Activated T-cell treated with anti-CD3 and anti-CD28 coated beads, Interleukin-2, amount 50 U/mL, for 4 hours (primary cell): Measurements from ENCODE around the gene TYW3. TPM values are rescaled to one million over a fixed set of nuclear protein-coding genes. Genes with fewer than 3 reads are reported as not detected.

Source experiments
- ATAC-seq, 2 donors: fragments of 200-7000 bp; cut with Tn5 transposase; one replicate each; pipeline ENCODE4 v1.10.0; 2021
- DNase-seq: peaks from one replicate; pipeline ENCODE4 v3.0.0-alpha.2; 2020
- H3K27me3 Mint-ChIP-seq: one replicate; pipeline ENCODE4 v1.8.0; 2021; ENCODE audit warnings: low read depth, mixed read lengths
- H3K36me3 Mint-ChIP-seq: one replicate; pipeline ENCODE4 v1.8.0; 2022; ENCODE audit warnings: mixed read lengths; ENCODE audit not compliant: insufficient read depth
- H3K4me1 Mint-ChIP-seq: one replicate; pipeline ENCODE4 v1.8.0; 2021; ENCODE audit warnings: low read depth, mixed read lengths
- H3K4me3 Mint-ChIP-seq: one replicate; pipeline ENCODE4 v1.8.0; 2021; ENCODE audit warnings: mild to moderate bottlenecking, moderate library complexity, mixed read lengths
- H3K9me3 Mint-ChIP-seq: one replicate; pipeline ENCODE4 v1.8.0; 2021; ENCODE audit warnings: mixed read lengths
- total RNA-seq, 3 donors: library from RNA; stranded (reverse); gene quantifications; one replicate each; pipeline ENCODE4 v1.2.1, GENCODE V29; 2021

TYW3 gene
- total RNA-seq, result 10 to 100 TPM; 36.9 to 57.3 (median 46.9) TPM

GRCh38 chr1:74732960-74733603 is at the start of gene TYW3, which contains the start of gene CRYZ:
TYW3 (plus strand) TSS chr1:74733152; CDS start chr1:74733245, 93 bp downstream.
CRYZ (minus strand) TSS chr1:74733050; CDS start chr1:74724821, 8,229 bp downstream.
- Mint-ChIP-seq H3K4me1 (peaks cover 44% of the 10 kb centered on the region), H3K27me3 (no peaks in the 10 kb centered on the region), H3K36me3 (peaks cover 25% of the 10 kb centered on the region), H3K4me3 (peak within 1 kb of the TSS; percentile 95), H3K9me3 (no peaks in the 10 kb centered on the region)
- DNase-seq (peak; percentile 72), ATAC-seq (peak; percentile 86 to 93)

DNA sequence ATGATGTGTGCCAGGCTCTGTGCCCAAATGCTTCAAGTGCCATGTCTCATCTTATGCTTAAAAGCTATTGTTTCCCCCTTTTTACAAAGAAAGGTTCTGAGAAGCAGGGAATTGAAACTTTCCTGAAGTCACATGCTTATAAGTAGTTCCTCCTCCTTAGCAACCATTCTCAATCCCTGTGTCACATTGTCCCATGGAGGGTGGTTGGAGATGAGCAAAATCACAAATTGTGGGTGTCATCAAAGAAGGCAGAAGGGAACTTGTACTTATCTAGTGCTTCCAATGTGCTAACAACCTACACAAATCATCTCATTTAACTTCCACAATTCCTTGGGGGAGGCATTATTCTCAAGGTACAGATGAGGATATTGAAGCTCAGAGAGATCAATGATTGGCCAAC is 49.3 kb upstream of the TYW3 start:
- Mint-ChIP-seq H3K27me3 (peaks cover 5% of the 10 kb centered on the region), H3K9me3 (no peaks in the 10 kb centered on the region), H3K36me3 (no peaks in the 10 kb centered on the region), H3K4me3 (no peak overlapping the region), H3K4me1 (no peaks in the 10 kb centered on the region)
- no peak for ATAC-seq
- DNase-seq, result no peak

GRCh38 chr1:74684301-74684700 is 48.7 kb upstream of the TYW3 start:
- H3K4me3 Mint-ChIP-seq, result no peak overlapping the region
- no peak for ATAC-seq
- no peaks in the 10 kb centered on the region for H3K4me1 Mint-ChIP-seq
- DNase-seq, result no peak
- peaks cover 5% of the 10 kb centered on the region for H3K27me3 Mint-ChIP-seq
- H3K9me3 Mint-ChIP-seq, result no peaks in the 10 kb centered on the region
- H3K36me3 Mint-ChIP-seq, result no peaks in the 10 kb centered on the region

GRCh38 chr1:74686928-74687327 is 46.0 kb upstream of the TYW3 start:
- no peaks in the 10 kb centered on the region for H3K36me3 Mint-ChIP-seq
- H3K4me1 Mint-ChIP-seq, result no peaks in the 10 kb centered on the region
- no peak overlapping the region for H3K4me3 Mint-ChIP-seq
- peaks cover 3% of the 10 kb centered on the region for H3K27me3 Mint-ChIP-seq
- no peak for DNase-seq
- H3K9me3 Mint-ChIP-seq, result no peaks in the 10 kb centered on the region
- ATAC-seq, result no peak

- Mint-ChIP-seq H3K4me3 (no peak overlapping the region), H3K27me3 (peaks cover 3% of the 10 kb centered on the region), H3K4me1 (no peaks in the 10 kb centered on the region), H3K36me3 (no peaks in the 10 kb centered on the region), H3K9me3 (no peaks in the 10 kb centered on the region)
- ATAC-seq (no peak), DNase-seq (peak; percentile 17)
These were observed 43.2 kb upstream of the TYW3 start for GRCh38 chr1:74689621-74690363.

- ATAC-seq (no peak), DNase-seq (no peak)
- H3K4me3 Mint-ChIP-seq, result no peak overlapping the region
- no peaks in the 10 kb centered on the region for H3K9me3 Mint-ChIP-seq
- no peaks in the 10 kb centered on the region for H3K27me3 Mint-ChIP-seq
- no peaks in the 10 kb centered on the region for H3K36me3 Mint-ChIP-seq
- H3K4me1 Mint-ChIP-seq, result no peaks in the 10 kb centered on the region
These were observed 42.6 kb upstream of the TYW3 start for GRCh38 chr1:74690364-74690696.

GRCh38 chr1:74690909-74691308 is 42.0 kb upstream of the TYW3 start:
- Mint-ChIP-seq H3K27me3 (no peaks in the 10 kb centered on the region), H3K4me3 (no peak overlapping the region), H3K36me3 (no peaks in the 10 kb centered on the region), H3K4me1 (no peaks in the 10 kb centered on the region), H3K9me3 (no peaks in the 10 kb centered on the region)
- no peak for ATAC-seq
- DNase-seq, result no peak

DNA sequence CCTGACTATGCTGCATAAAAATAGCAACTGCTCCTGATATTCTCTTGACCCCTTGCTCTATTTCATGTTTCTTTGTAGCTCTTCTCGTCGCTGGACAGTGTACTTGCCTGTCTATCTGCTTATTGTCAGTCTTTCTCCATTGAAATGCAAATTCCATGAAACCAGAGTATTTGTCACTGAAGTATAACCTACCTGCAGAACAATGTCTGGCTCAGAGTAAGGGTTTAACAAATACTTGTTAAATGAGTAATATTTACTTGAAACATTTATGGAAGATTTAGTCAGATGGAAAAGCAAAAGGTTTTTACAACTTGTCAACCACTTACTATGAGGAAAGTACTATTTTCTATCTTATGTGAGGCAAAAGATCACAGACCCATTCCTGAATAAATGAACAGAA is 39.5 kb upstream of the TYW3 start:
- Mint-ChIP-seq H3K36me3 (no peaks in the 10 kb centered on the region), H3K9me3 (no peaks in the 10 kb centered on the region), H3K4me3 (no peak overlapping the region), H3K27me3 (no peaks in the 10 kb centered on the region), H3K4me1 (no peaks in the 10 kb centered on the region)
- no peak for ATAC-seq
- no peak for DNase-seq

DNA sequence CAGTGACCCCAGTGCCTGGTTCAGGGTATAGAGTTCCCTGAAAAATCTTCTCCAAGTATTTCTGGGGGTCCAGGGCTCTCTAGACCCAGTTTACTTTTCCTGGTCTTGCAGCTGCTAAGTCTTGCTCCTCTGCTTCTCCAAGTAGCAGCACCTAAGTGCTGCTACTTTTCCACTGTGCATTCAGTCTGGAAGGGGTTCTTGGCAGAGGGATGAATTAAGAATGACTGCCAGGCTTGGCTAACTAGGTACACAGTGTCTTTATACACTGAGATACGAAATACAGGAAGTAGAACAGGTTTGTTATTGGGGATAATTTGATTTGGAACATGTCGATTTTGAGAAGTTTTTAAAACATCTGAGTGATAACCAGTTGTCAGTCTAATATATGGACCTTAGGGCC is 35.1 kb upstream of the TYW3 start:
- no peaks in the 10 kb centered on the region for H3K4me1 Mint-ChIP-seq
- no peaks in the 10 kb centered on the region for H3K9me3 Mint-ChIP-seq
- ATAC-seq (no peak), DNase-seq (no peak)
- no peaks in the 10 kb centered on the region for H3K27me3 Mint-ChIP-seq
- H3K36me3 Mint-ChIP-seq, result peaks cover 6% of the 10 kb centered on the region
- H3K4me3 Mint-ChIP-seq, result no peak overlapping the region

- no peaks in the 10 kb centered on the region for H3K27me3 Mint-ChIP-seq
- no peaks in the 10 kb centered on the region for H3K9me3 Mint-ChIP-seq
These were observed 33.6 kb upstream of the TYW3 start for GRCh38 chr1:74699331-74699730.

DNA sequence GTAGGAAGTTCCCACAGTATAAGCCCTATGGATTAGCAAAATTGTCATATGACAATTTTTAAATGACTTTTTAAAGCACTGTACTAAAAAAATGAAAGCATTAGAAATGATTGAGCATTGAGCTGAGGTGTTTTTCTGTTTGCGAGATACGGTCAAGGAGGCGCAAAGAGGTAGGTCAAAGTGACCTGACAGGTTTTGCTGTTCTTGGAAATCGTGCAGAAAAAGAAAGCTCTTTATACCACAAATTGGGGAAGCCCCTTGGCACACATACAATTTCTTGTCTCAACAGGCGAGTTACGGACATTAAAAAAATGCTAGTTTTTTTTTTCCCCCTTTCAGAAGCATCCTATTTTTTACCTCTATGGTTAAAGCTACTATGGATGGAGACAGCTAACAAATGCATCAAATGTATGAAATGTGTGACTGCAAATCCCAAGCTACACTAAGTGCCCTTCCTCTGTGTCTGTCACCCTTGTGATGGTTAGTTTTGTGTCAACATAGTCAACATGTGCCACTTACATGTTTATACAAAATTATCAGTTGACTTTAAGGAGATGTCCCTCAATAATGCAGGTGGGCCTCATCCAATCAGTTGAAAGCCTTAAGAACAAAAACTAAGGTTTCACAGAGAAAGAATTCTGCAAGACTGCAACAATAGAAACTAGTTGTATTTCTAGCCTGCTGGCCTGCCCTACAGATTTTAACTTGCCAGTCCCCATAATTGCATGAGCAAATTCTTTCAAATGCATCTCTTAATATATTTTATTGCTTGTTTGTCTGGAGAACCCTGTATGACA is 29.4 kb upstream of the TYW3 start:
- H3K27me3 Mint-ChIP-seq, result no peaks in the 10 kb centered on the region
- no peak for DNase-seq
- no peaks in the 10 kb centered on the region for H3K4me1 Mint-ChIP-seq
- no peaks in the 10 kb centered on the region for H3K9me3 Mint-ChIP-seq
- no peak for ATAC-seq
- H3K36me3 Mint-ChIP-seq, result peaks cover 32% of the 10 kb centered on the region
- H3K4me3 Mint-ChIP-seq, result no peak overlapping the region

More at GRCh38 chr1:74699331-74699730, 33.6 kb upstream of the TYW3 start:
- peaks cover 15% of the 10 kb centered on the region for H3K36me3 Mint-ChIP-seq
- H3K4me3 Mint-ChIP-seq, result no peak overlapping the region
- H3K4me1 Mint-ChIP-seq, result no peaks in the 10 kb centered on the region
- DNase-seq (no peak), ATAC-seq (no peak)

- Mint-ChIP-seq H3K36me3 (peaks cover 25% of the 10 kb centered on the region), H3K4me1 (no peaks in the 10 kb centered on the region), H3K9me3 (no peaks in the 10 kb centered on the region), H3K4me3 (no peak overlapping the region), H3K27me3 (no peaks in the 10 kb centered on the region)
- ATAC-seq, result no peak
- DNase-seq, result no peak
These were observed 20.1 kb upstream of the TYW3 start for GRCh38 chr1:74712881-74713280.

DNA sequence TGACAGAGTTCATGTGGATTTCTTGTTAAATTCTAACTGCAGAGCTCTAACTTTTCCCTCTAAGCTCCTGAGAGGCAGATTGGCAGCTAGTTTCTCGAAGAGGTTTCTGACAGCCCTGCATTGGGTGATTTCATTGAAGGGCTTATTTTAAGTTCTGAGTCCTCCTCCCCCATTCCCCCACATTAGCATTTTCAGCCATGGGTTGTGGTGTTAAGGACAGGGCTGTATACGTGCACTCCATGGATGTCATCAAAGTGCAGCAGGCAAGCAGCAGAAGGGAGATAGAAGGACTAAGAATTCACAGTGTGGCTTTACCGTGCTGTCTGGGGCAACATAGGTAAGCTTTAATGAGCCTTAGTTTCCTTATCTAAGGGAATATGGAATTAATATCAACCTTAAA is 19.1 kb upstream of the TYW3 start:
- no peak overlapping the region for H3K4me3 Mint-ChIP-seq
- no peak for DNase-seq
- ATAC-seq, result no peak
- peaks cover 23% of the 10 kb centered on the region for H3K36me3 Mint-ChIP-seq
- no peaks in the 10 kb centered on the region for H3K27me3 Mint-ChIP-seq
- H3K4me1 Mint-ChIP-seq, result no peaks in the 10 kb centered on the region
- H3K9me3 Mint-ChIP-seq, result no peaks in the 10 kb centered on the region

DNA sequence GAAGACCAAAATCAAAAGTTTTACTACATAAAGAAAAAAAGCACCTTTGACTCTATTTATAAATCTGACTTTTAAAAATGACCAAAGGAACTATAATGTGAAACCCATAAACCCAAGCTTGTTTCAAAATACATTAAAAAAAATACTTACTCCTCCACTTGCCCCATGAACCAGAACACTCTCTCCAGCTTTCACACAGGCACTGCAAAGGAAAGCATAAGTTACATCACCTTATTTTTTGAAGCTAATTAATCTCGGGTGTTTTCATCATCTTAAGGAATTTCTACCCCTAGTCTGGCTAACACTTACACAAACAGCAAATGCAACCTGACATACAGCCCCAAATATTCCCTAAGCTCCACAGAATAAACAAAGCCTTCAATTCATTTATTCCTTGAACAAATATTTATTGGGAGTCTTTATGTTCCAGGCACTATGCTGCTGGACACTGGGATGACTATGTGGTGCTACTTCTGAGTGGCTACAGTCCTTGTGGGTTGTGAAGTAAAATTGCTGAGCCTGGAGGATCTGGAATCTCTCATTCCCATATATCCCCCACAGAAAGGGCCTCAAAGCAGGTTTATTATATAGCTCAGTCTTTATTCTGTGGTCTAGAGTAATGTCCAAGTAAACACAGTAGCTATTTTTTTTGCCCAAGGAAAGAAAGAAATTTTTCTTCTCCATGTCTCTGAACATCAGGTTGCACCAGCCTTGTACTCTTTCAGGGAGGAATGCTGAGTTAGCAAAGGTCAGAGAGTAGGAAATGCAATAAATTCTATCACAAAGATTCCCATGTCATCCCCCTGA is 18.3 kb upstream of the TYW3 start:
- no peak for ATAC-seq
- H3K4me1 Mint-ChIP-seq, result no peaks in the 10 kb centered on the region
- no peak for DNase-seq
- H3K27me3 Mint-ChIP-seq, result no peaks in the 10 kb centered on the region
- H3K4me3 Mint-ChIP-seq, result no peak overlapping the region
- H3K9me3 Mint-ChIP-seq, result no peaks in the 10 kb centered on the region
- H3K36me3 Mint-ChIP-seq, result peaks cover 19% of the 10 kb centered on the region
